Measurements from ENCODE around the gene OPCML.

The OPCML gene

DNA sequence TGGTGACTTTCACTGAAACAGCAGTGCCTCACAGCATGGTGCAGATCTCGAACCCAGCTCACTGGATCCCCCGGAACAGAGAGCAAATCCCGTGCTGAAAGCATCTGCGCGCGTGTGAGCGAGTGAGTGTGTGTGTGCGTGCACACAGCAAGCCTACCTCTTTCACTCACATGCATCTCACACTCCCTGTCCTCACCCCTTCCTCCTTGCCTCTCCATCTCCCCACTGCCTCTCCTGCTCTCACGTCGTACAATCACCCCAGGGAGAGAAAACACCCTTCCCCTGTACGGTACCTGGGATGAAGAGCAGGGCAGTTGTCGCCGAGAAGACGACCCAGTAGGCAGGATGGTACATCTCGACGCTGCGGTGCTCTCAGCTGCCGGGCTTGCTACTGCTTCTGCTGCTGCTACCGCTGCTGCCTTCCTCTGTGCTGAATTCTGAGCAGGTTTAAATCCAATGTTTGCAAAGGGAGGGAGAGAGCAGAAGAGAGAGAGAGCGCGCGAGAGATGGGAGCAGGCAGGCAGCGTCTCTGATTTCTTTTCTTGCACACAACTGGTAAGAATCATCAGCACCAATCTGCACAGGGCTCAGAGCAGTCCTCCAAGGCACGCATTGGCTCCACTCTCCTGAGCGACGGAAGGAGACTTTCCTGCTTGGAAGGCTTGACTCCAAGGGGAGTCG lies at the start of gene OPCML:
Gene OPCML (minus strand): TSS at position 531 of the 681 bp plus-strand sequence.
- DNase-seq, result no peak

GRCh38 chr11:133581091-133581490 lies 48.8 kb upstream of the OPCML start:
- no peak for DNase-seq

DNA sequence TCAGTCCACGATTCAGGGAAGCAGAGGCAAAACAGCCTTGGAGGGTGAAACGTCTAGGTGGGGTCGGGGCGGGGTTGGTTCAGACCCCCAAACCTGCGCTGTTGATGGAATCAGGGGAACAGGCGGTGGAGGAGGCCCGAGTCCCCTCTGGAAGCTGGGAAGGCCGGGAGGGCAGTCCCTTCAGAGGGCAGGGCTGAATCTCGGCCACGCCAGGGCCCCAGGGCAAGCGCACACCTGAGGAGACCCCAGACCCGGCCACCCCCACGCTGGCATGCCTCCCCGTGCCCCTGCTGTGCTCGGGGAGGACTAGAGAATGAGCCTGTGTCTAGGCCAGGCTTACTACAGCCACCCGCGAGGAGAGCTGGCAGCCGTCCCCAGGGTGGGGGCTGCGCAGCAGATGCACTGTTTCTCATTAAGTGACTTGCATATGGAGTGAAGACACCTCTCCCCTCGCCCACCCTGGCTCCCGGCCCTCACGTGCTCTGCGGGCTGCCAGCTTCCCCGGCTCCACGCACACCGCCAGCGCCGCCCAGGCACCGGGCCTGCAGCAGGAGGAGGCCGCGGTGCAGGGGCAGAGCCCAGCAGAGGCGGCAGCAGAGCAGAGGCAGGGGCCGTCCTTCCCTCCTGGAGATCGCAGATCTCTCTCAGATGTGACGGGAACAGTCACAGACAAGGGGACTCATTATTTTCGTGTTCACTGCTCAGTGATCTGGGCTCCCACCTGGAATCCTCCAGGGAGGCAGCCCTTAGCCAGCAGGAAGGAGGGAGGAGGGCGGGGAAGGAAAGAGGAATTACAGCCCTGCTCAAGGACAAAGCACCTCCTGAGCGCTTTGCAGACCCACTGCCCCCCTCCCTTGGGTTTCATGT lies 47.1 kb upstream of the OPCML start:
- DNase-seq, result no peak

- DNase-seq, result no peak
These were observed 45.1 kb upstream of the OPCML start for GRCh38 chr11:133577403-133577802.

GRCh38 chr11:133576351-133576750 lies 44.0 kb upstream of the OPCML start:
- DNase-seq, result peak; percentile 26

GRCh38 chr11:133573081-133573480 lies 40.8 kb upstream of the OPCML start:
- no peak for DNase-seq

- no peak for DNase-seq
These were observed 38.1 kb upstream of the OPCML start for GRCh38 chr11:133570376-133570775.

- DNase-seq, result no peak
These were observed 31.3 kb upstream of the OPCML start for GRCh38 chr11:133563505-133564025.

DNA sequence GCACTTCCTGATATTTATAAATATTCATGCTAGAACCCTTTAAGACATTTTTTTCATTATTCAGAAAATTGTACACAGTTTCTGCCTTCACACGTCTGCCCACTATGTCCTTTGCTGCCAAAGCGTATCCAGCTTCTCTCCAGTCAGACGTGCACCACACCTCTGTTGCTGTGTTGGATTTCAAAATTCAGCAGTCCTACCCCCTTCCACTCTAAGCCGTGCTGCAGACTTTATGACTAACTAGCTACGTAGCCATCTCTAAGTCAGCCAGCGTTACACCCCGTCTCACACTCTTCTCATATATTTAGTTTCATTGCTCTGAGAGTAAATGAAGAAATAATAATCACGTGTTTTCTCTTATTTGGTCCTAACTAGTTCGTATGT lies 28.2 kb upstream of the OPCML start:
- DNase-seq, result no peak

- no peak for DNase-seq
These were observed 27.7 kb upstream of the OPCML start for GRCh38 chr11:133559833-133560471.

- no peak for DNase-seq
These were observed 27.1 kb upstream of the OPCML start for GRCh38 chr11:133559382-133559781.

DNA sequence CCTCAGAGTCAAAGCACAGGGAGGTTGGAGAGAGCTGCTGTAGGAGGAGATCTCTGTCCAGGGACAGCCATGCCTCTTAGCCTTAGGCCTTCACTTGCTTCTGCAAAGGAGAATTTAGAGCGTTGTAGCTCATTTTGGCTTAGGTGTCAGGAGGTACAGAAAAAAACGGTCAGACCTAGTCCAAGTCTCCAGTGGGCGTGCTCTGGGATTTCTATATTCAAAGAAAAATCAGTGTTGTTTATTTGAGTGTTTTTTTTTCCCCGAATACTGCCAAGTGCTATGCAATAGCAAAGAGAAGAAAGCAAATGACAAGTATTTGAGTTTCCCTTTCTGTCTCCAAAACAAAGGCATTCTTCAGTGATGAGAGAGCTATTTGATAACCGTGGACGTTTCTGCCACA lies 22.7 kb upstream of the OPCML start:
- DNase-seq, result no peak

DNA sequence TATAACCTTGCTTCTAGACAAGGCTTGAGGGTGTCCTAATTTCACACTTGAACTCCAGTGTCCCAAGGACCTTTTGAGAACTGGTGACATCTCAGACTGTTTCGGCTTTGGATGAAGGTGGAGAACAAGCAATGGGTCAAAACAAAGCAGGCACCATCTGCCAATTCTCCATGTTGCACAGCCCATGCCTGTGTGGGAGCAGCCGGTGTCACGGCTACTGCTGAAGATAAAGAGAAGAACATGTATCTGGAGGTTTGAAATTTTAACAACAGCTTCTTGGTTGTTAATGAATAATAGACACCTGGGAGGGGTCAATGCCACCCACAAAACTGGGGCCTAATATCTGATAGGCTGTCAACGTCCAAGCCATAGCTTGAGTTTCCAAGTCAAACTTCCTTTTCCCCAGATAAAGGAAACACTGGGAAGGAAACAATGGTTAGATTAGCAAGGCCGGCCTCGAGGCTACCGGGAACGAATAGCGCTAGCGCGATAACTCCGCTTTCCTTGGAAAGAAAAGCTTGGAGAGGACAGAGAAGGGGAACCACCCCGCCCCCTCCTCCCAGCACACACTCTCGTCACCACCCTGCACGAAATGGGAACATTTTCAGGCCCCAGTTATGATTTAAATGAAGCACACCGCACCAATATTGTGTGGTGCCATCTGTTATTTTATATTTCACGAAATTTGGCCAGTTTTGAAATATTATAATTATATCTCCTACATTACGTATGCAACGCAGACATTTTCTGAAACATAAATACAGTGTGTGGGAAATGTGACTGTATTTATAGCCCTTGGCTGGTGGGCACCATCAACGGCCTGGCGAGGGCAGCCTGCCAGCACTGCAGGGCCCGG lies 21.8 kb upstream of the OPCML start:
- DNase-seq, result no peak

DNA sequence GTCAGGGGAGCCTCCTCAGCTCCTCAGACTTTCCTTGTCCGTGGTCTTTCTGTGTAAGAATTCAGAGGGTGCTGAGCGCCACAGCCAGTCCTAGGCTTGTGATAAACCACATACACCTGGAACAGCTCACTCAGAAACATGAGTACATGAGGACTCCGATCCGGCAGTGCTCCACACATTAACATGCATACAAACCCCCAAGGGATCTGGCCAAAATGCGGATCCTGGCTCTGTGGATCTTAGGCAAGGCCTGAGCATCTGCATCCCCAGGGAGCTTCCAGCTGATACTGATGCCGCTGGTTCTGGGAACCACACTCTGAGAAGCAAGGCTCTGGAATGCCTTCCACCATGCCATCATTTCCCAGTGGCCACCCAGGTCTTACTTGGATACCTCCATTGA lies 20.6 kb upstream of the OPCML start:
- DNase-seq, result no peak

DNA sequence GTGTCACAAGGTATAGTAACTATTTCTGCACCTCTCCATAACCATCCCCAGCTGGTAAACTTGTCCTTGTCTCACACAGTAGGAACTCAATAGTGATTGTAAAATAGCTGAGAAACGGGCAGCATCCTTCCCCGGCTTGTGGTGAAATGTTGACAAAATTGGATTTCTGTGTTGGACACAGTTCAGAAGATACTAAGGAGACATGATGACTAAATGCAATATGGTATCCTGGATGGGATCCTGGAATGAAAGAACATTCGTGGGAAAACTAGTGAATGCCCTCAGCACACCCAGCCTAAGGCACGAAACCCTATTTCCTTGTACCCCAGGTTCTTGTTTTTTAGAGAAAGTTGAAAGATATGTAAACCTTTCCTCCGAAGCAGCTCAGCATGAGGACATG lies 18.8 kb upstream of the OPCML start:
- DNase-seq, result no peak

GRCh38 chr11:133549826-133550225 lies 17.5 kb upstream of the OPCML start:
- DNase-seq, result no peak

- DNase-seq, result no peak
These were observed 16.3 kb upstream of the OPCML start for GRCh38 chr11:133548641-133549040.

DNA sequence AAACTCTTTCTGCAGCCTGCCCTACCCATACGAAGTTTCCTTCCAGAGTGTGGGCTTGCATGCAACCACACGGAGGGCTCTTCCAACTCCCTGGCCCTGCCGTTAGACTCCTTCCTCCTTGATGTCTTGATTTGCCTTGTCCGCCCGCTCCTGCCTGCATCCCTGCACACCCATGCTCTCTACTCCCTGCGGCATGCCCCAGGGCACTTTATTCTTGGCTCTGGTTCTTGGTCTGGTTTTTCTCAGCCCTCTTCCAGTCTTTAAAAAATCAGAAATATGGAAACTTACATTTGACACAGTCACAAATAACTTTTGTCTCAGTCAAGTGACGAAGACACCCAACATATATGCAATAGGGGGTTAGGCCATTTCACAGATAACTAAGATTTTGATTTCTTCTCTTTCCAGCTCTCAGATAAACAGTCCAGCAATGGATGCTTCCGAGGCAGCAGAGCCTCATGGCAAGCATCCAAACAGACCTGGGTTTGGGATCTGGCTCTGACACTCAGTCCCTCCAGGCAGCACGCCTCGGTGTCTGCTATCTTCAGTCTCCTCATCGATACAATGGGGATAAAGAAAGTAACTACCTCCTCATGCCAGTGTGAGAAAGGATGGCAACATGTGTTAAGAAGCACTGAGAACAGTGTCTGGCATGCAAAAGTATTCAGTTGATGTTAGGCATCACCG lies 15.7 kb upstream of the OPCML start:
- DNase-seq, result no peak

- DNase-seq, result no peak
These were observed 13.0 kb upstream of the OPCML start for GRCh38 chr11:133545199-133545803.

DNA sequence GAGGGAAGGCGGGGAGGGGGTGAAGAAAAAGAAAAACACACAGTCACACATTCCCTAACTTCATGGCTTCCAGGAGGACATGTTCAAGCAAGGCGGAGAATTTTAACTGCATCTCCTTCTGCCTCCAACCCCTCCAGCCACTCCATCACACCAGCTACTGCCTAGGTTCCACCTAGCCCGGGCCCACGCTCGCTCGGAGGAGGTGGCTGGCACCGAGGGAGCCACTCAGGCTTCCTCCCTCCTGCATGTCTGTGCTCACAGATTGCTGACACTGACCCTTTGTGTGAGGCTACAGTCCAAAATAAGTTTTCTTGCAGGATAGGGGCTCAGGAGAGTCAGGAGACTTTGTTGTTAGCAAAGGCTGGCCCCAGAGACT lies 9.4 kb upstream of the OPCML start:
- no peak for DNase-seq

DNA sequence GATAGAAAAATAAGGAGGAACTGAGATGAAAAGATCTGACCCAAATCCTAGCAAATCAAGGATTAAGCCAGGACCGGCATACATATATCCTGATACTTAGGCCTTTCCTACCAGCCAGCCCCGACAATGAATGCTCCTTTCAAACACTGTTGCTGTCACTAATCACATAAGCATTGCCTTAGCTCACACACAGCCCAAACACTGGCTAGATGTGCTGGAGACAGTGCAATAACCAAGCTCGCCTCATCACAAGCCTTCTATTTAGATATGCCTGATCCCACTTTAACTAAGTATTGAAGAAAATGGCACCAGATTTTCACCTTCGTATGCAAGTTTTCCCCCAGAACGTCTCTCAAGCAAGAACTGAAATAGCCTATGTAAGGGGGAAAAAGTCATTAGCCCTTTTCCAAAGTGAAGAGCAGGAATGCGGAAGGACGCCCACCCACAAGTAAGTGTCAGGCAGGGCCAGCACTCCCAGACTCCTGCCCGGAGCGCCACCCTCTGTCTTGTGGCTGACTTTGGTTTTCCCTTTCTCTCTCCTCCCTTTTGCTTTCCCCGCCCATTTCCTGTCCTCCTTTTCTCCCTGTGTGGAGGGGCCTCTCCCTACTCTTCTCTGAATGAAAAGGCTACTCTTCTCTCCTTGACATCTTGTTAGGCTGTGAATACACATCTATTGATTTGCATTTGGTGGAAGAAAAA lies 8.9 kb upstream of the OPCML start:
- DNase-seq, result no peak

Data from activated CD4-positive, alpha-beta T cell treated with anti-CD3 and anti-CD28 coated beads for 48 hours (primary cell).